H1 (cell line): ENCODE results near the gene FBXL17. TPM values are rescaled to one million over a fixed set of nuclear protein-coding genes. Genes with fewer than 3 reads are reported as not detected.

Source experiments
- CTCF ChIA-PET: fragments of 300-600 bp; sonication (Branson Sonifier 250); formaldehyde crosslinking; loops from one replicate; lab custom pipeline; 2021; ENCODE audit not compliant: partially characterized antibody; lab: Charles Lee
- POLR2A ChIA-PET: fragments of 300-600 bp; sonication (Branson Sonifier 250); formaldehyde crosslinking; loops from one replicate; lab custom pipeline; 2021; ENCODE audit warnings: inconsistent platforms; ENCODE audit not compliant: partially characterized antibody; lab: Charles Lee
- DNase-seq, 2 experiments: peaks; one replicate each; pipeline versions ENCODE4 v3.0.0 to v3.0.0-alpha.2; 2010 to 2022; ENCODE audit warnings: low spot score in 2 of 2, low read depth in 1 of 2, mixed read lengths in 1 of 2
- FAIRE-seq: peaks from 2 replicates; lab custom pipeline; 2011; peaks lifted over from hg19 to GRCh38; lab: Jason Lieb, UNC
- H2AFZ ChIP-seq: 2 replicates; pipeline ENCODE4 v1.8.1; 2012; ENCODE audit warnings: low read length, inconsistent platforms
- H2AK5ac ChIP-seq: 2 replicates; pipeline ENCODE4 v1.6.1; 2013; ENCODE audit warnings: low read depth, low read length
- H2BK120ac ChIP-seq: replicated peaks from 2 replicates; pipeline ENCODE3; 2013; ENCODE audit warnings: low read depth, low read length, inconsistent platforms
- H2BK12ac ChIP-seq: 2 replicates; pipeline ENCODE4 v1.6.1; 2013; ENCODE audit warnings: low read depth, low read length
- H2BK15ac ChIP-seq: 2 replicates; pipeline ENCODE4 v1.6.1; 2013; ENCODE audit warnings: low read length
- H2BK20ac ChIP-seq: 2 replicates; pipeline ENCODE4 v1.6.1; 2013; ENCODE audit warnings: low read length
- H2BK5ac ChIP-seq: 2 replicates; pipeline ENCODE4 v1.6.1; 2013; ENCODE audit warnings: low read depth, low read length
- H3K14ac ChIP-seq: 2 replicates; pipeline ENCODE4 v1.6.1; 2013; ENCODE audit warnings: inconsistent platforms; ENCODE audit not compliant: insufficient read length
- H3K18ac ChIP-seq: 2 replicates; pipeline ENCODE4 v1.6.1; 2013; ENCODE audit warnings: low read length; ENCODE audit errors: extremely low read depth
- H3K23ac ChIP-seq: 2 replicates; pipeline ENCODE4 v1.6.1; 2013; ENCODE audit warnings: inconsistent platforms; ENCODE audit not compliant: insufficient read length
- H3K23me2 ChIP-seq: 2 replicates; pipeline ENCODE4 v1.6.1; 2013; ENCODE audit warnings: low read depth, low read length
- H3K27ac ChIP-seq: 2 replicates; pipeline ENCODE4 v1.6.1; 2011; ENCODE audit warnings: low read depth, low read length, inconsistent platforms
- H3K27me3 ChIP-seq, 4 experiments: replicated peaks in 1 of 4; 1 replicate in 1 of 4; 2 replicates in 3 of 4; pipeline versions ENCODE4 v1.6.1 to v1.8.1; 2011 to 2013; ENCODE audit warnings: low read length in 3 of 4, mild to moderate bottlenecking in 3 of 4, inconsistent platforms in 2 of 4, mixed read lengths in 2 of 4, moderate library complexity in 1 of 4; ENCODE audit not compliant: control insufficient read depth in 3 of 4, insufficient read depth in 3 of 4; ENCODE audit errors: extremely low read depth in 1 of 4
- H3K36me3 ChIP-seq, 4 experiments: 2 replicates each; pipeline versions ENCODE4 v1.6.1 to v1.8.1; 2011 to 2013; ENCODE audit warnings: mild to moderate bottlenecking in 4 of 4, low read length in 3 of 4, moderate library complexity in 2 of 4, control low read depth in 1 of 4, inconsistent platforms in 1 of 4; ENCODE audit not compliant: insufficient read depth in 4 of 4, control insufficient read depth in 2 of 4
- H3K4ac ChIP-seq: replicated peaks from 2 replicates; pipeline ENCODE3; 2013; ENCODE audit warnings: low read length, low read depth, mixed read lengths, inconsistent platforms; ENCODE audit not compliant: insufficient read length
- H3K4me1 ChIP-seq, 4 experiments: replicated peaks in 1 of 4; 1 replicate in 1 of 4; 2 replicates in 3 of 4; pipeline versions ENCODE4 v1.6.1 to v1.8.1; 2011 to 2013; ENCODE audit warnings: low read length in 3 of 4, inconsistent platforms in 2 of 4, mixed read lengths in 1 of 4; ENCODE audit not compliant: insufficient read depth in 4 of 4, control insufficient read depth in 3 of 4
- H3K4me2 ChIP-seq, 2 experiments: 2 replicates each; pipeline versions ENCODE4 v1.6.1 to v1.8.1; 2011 to 2013; ENCODE audit warnings: low read depth in 2 of 2, low read length in 2 of 2, control low read depth in 1 of 2, inconsistent platforms in 1 of 2, mild to moderate bottlenecking in 1 of 2; ENCODE audit not compliant: insufficient read depth in 1 of 2
- H3K4me3 ChIP-seq, 4 experiments: fragments of 200-600, 300-600 bp in 1 of 4; sonication (generic), shearing (Covaris generic), sonication (Bioruptor Twin) in 1 of 4; 2 replicates each; pipeline versions ENCODE4 v1.5.1 to v1.8.1; 2011 to 2016; ENCODE audit warnings: low read length in 4 of 4, low read depth in 3 of 4, control low read depth in 2 of 4, inconsistent platforms in 2 of 4, mild to moderate bottlenecking in 2 of 4, mixed read lengths in 1 of 4, moderate library complexity in 1 of 4; ENCODE audit not compliant: insufficient read depth in 2 of 4; ENCODE audit errors: extremely low read depth in 1 of 4
- H3K56ac ChIP-seq: replicated peaks from 2 replicates; pipeline ENCODE3; 2013; ENCODE audit warnings: low read depth, mild to moderate bottlenecking, mixed read lengths, low read length, inconsistent platforms; ENCODE audit not compliant: insufficient read length
- H3K79me1 ChIP-seq: 2 replicates; pipeline ENCODE4 v1.6.1; 2013; ENCODE audit warnings: low read depth, low read length, control low read depth
- H3K79me2 ChIP-seq, 2 experiments: 2 replicates each; pipeline versions ENCODE4 v1.6.1 to v1.8.1; 2012 to 2013; ENCODE audit warnings: low read length in 2 of 2, mild to moderate bottlenecking in 2 of 2, inconsistent platforms in 1 of 2; ENCODE audit not compliant: insufficient read depth in 2 of 2, control insufficient read depth in 1 of 2
- H3K9ac ChIP-seq, 4 experiments: replicated peaks in 1 of 4; 1 replicate in 1 of 4; 2 replicates in 3 of 4; pipeline versions ENCODE4 v1.6.1 to v1.8.1; 2011 to 2013; ENCODE audit warnings: low read depth in 3 of 4, low read length in 3 of 4, control low read depth in 2 of 4, mild to moderate bottlenecking in 2 of 4, moderate library complexity in 2 of 4, inconsistent platforms in 1 of 4; ENCODE audit errors: extremely low read depth in 1 of 4
- H3K9me3 ChIP-seq, 2 experiments: 2 replicates each; pipeline versions ENCODE4 v1.6.1 to v1.8.1; 2012 to 2013; ENCODE audit warnings: mild to moderate bottlenecking in 2 of 2, moderate library complexity in 2 of 2, control low read depth in 1 of 2, inconsistent platforms in 1 of 2, low read depth in 1 of 2, low read length in 1 of 2, mixed read lengths in 1 of 2; ENCODE audit not compliant: insufficient read depth in 2 of 2
- H4K20me1 ChIP-seq, 2 experiments: replicated peaks in 1 of 2; 2 replicates each; pipeline versions ENCODE3 to v1.8.1; 2011 to 2013; ENCODE audit warnings: inconsistent platforms in 2 of 2, low read length in 2 of 2, mild to moderate bottlenecking in 1 of 2; ENCODE audit not compliant: insufficient read depth in 2 of 2, control insufficient read depth in 1 of 2
- H4K5ac ChIP-seq: 2 replicates; pipeline ENCODE4 v1.6.1; 2013; ENCODE audit warnings: low read length, low read depth, mixed read lengths, inconsistent platforms; ENCODE audit not compliant: insufficient read length
- H4K8ac ChIP-seq: 2 replicates; pipeline ENCODE4 v1.8.0; 2013; ENCODE audit warnings: mild to moderate bottlenecking, moderate library complexity, low read length, inconsistent platforms; ENCODE audit not compliant: insufficient read depth; ENCODE audit errors: extremely low read depth
- H4K91ac ChIP-seq: replicated peaks from 2 replicates; pipeline ENCODE3; 2013; ENCODE audit warnings: low read length, mixed read lengths, inconsistent platforms; ENCODE audit not compliant: insufficient read length
- ASH2L ChIP-seq: fragments of 200-600, 300-600 bp; sonication (generic); IDR thresholded peaks from one replicate; pipeline ENCODE4 v1.7.1; 2017; ENCODE audit warnings: low read length
- CBX8 ChIP-seq: fragments of 300-800, 300-1000 bp; sonication (generic); IDR thresholded peaks from 2 replicates; pipeline ENCODE4 v1.7.1; 2016; ENCODE audit warnings: low read depth, low read length, borderline replicate concordance
- CREB1 ChIP-seq: IDR thresholded peaks from 2 replicates; pipeline ENCODE4 v1.6.1; 2012; ENCODE audit warnings: inconsistent platforms
- E2F6 ChIP-seq: IDR thresholded peaks from 2 replicates; pipeline ENCODE4 v1.6.1; 2012; ENCODE audit warnings: inconsistent platforms
- MAFK ChIP-seq: IDR thresholded peaks from 2 replicates; pipeline ENCODE4 v1.6.1; 2012; ENCODE audit warnings: low read depth, mild to moderate bottlenecking, improper control_type of control experiment, low read length
- NRF1 ChIP-seq: IDR thresholded peaks from 2 replicates; pipeline ENCODE4 v1.6.1; 2011; ENCODE audit warnings: mild to moderate bottlenecking, low read depth, low read length, improper control_type of control experiment
- POU5F1 ChIP-seq: IDR thresholded peaks from 2 replicates; pipeline ENCODE4 v1.6.1; 2011; ENCODE audit warnings: low read depth, mild to moderate bottlenecking, low read length, moderate library complexity
- RNF2 ChIP-seq: fragments of 200-900, 300-1000 bp; sonication (generic); IDR thresholded peaks from 2 replicates; pipeline ENCODE4 v1.7.1; 2016; ENCODE audit warnings: borderline replicate concordance, low read depth, mild to moderate bottlenecking, antibody characterized with exemption, low read length; ENCODE audit not compliant: poor library complexity, severe bottlenecking; ENCODE audit errors: missing control alignments
- SAP30 ChIP-seq: fragments of 300-600 bp; sonication (generic); IDR thresholded peaks from 2 replicates; pipeline ENCODE4 v1.7.1; 2012; ENCODE audit warnings: low read length, moderate library complexity, mild to moderate bottlenecking, inconsistent platforms; ENCODE audit not compliant: insufficient read depth, insufficient replicate concordance
- ZNF274 ChIP-seq: IDR thresholded peaks from 2 replicates; pipeline ENCODE4 v1.7.0; 2012; ENCODE audit warnings: low read length, borderline replicate concordance; ENCODE audit errors: extremely low read depth
- WGBS, 2 experiments: shearing (Covaris generic) in 1 of 2; methylation state at CpG; one replicate each; pipeline versions ENCODE4 v1.1.6 to v1.1.7; 2013 to 2015; ENCODE audit warnings: low lambda C conversion rate in 2 of 2, mixed read lengths in 2 of 2, inconsistent platforms in 1 of 2, low coverage in 1 of 2, missing lambda C conversion rate in 1 of 2; ENCODE audit not compliant: insufficient replicate concordance in 2 of 2, insufficient coverage in 1 of 2, insufficient read length in 1 of 2; ENCODE audit errors: extremely low coverage in 1 of 2, missing lambda C conversion rate in 1 of 2; 5-methylcytosine and 5-hydroxymethylcytosine counted together
- polyA plus RNA-seq, 7 experiments: library from polyadenylated mRNA; depleted of rRNA in 3 of 7; stranded (reverse) in 5 of 7; unstranded in 2 of 7; fragments of >200 nt in 5 of 7; fragments of 200-250 nt in 2 of 7; gene quantifications; 1 replicate in 5 of 7; 2 replicates in 1 of 7; 4 replicates in 1 of 7; pipeline versions ENCODE4 v1.2.1 to v1.2.3, GENCODE V29; 2011 to 2013; ENCODE audit warnings: missing spikeins in 2 of 7, mixed read lengths in 2 of 7
- total RNA-seq: library from RNA; stranded (reverse); fragmentation: NEBNext Ultra II Directional; extraction: Animal tissue kit (Norgen Biotek cat#: 25700); gene quantifications from 2 replicates; pipeline ENCODE4 v1.2.1, GENCODE V29; 2021
- TF ChIP-seq, protein P1 (sequence below): IDR thresholded peaks from 2 replicates; pipeline ENCODE4 v1.6.1; 2012; ENCODE audit warnings: low read length, inconsistent platforms

The FBXL17 gene
- total and polyA plus RNA-seq, 2 of the 8 experiments (the other 6 are each of a cell fraction or from before 2014, with no cell fraction given) = 0.35 to 4.3 TPM

DNA sequence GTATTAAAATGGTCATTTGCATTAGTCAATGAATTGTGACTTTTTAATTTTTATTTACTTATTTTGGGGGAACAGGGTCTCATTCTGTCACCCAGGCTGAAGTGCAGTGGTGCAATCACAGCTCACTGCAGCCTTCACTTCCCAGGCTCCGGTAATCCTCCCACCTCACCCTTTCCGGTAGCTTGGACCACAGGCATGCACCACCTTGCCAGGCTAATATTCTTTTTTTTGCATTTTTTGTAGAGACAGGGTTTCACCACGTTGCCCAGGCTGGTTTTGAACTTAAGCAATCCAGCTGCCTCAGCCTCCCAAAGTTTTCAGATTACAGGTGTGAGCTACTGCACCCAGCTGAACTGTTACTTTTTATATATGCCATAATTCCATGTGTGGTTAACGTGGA lies 143.4 kb downstream of the FBXL17 start:
- Histone ChIP-seq H3K36me3 (no peaks in the 10 kb centered on the region), H3K18ac (no peak overlapping the region), H3K23ac (no peak overlapping the region), H4K20me1 (no peaks in the 10 kb centered on the region), H4K91ac (no peak overlapping the region), H3K4me2 (no peak overlapping the region), H2BK20ac (no peak overlapping the region), H3K56ac (no peak overlapping the region), H3K79me2 (no peaks in the 10 kb centered on the region), H4K8ac (no peak overlapping the region), H3K9me3 (peaks cover 0 to 3% of the 10 kb centered on the region in 2 experiments; a peak in 1 of 4 replicates), H3K14ac (no peak overlapping the region), H2BK12ac (no peak overlapping the region), H3K27ac (no peak overlapping the region), H3K4ac (no peak overlapping the region), H2BK15ac (no peak overlapping the region), H2BK120ac (no peak overlapping the region), H3K9ac (no peak overlapping the region), H2AFZ (no peak overlapping the region), H3K27me3 (peaks cover 0 to 2% (median under 1%) of the 10 kb centered on the region in 4 experiments; a peak in 2 of 7 replicates), H4K5ac (no peak overlapping the region), H3K4me3 (no peak overlapping the region), H3K4me1 (peaks cover 0 to 8% (median 3%) of the 10 kb centered on the region in 4 experiments; a peak in 5 of 7 replicates), H3K79me1 (no peaks in the 10 kb centered on the region), H3K23me2 (no peaks in the 10 kb centered on the region), H2BK5ac (no peak overlapping the region), H2AK5ac (no peak overlapping the region)
- no peak for DNase-seq
- FAIRE-seq = no peak
- ChIA-PET POLR2A (no interaction called here), CTCF (interaction anchor here (0.7 to 6.9 kb wide), 5 partner anchors 13 to 364 kb away, joined by 3 to 27 read pairs (median 3); no protein-coding TSS in a partner anchor)
- 85% methylated on average over 4 of the region's 4 CpGs; no CpG with 5 or more reads in 1 of the 2 experiments for WGBS, 2 experiments
- TF ChIP-seq ASH2L (no peak), RNF2 (no peak), POU5F1 (no peak), SAP30 (no peak), CREB1 (no peak), CBX8 (no peak), NRF1 (no peak), MAFK (no peak), ZNF274 (no peak), E2F6 (no peak)
- TF ChIP-seq, protein P1, sequence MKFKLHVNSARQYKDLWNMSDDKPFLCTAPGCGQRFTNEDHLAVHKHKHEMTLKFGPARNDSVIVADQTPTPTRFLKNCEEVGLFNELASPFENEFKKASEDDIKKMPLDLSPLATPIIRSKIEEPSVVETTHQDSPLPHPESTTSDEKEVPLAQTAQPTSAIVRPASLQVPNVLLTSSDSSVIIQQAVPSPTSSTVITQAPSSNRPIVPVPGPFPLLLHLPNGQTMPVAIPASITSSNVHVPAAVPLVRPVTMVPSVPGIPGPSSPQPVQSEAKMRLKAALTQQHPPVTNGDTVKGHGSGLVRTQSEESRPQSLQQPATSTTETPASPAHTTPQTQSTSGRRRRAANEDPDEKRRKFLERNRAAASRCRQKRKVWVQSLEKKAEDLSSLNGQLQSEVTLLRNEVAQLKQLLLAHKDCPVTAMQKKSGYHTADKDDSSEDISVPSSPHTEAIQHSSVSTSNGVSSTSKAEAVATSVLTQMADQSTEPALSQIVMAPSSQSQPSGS = no peak
